IMR-90 (cell line): ENCODE results near the gene CHRNB4. TPM values are rescaled to one million over a fixed set of nuclear protein-coding genes. Genes with fewer than 3 reads are reported as not detected.

Experiments used
- ATAC-seq: fragments of 200-7000 bp; cut with Tn5 transposase; 2 replicates; pipeline ENCODE4 v1.9.1; 2020; ENCODE audit warnings: low read depth, mild to moderate bottlenecking, moderate library complexity
- BruUV-seq: library from RNA; stranded (reverse); fragments of 400-500 nt; replicated peaks from 2 replicates; lab custom pipeline; 2021; lab: Mats Ljungman, UMichigan
- CTCF ChIA-PET: fragments of 300-600 bp; formaldehyde crosslinking; extraction: SDS; loops from one replicate; lab custom pipeline; 2021; ENCODE audit warnings: antibody characterized with exemption; lab: Yijun Ruan, JAX
- POLR2A ChIA-PET: fragments of 300-600 bp; sonication (Branson Sonifier 250); formaldehyde crosslinking; loops from one replicate; lab custom pipeline; 2022; ENCODE audit warnings: antibody characterized with exemption; ENCODE audit not compliant: unreplicated experiment; lab: Charles Lee
- DNase-seq: peaks from one replicate; pipeline ENCODE4 v3.0.0; 2013
- H2AFZ ChIP-seq: replicated peaks from 2 replicates; pipeline ENCODE3; 2013; ENCODE audit warnings: low read length, mild to moderate bottlenecking; ENCODE audit not compliant: poor library complexity
- H2AK5ac ChIP-seq: 2 replicates; pipeline ENCODE4 v1.6.1; 2013; ENCODE audit warnings: low read depth, low read length, inconsistent platforms
- H2AK9ac ChIP-seq: replicated peaks from 2 replicates; pipeline ENCODE3; 2013; ENCODE audit warnings: mild to moderate bottlenecking, low read depth, low read length, moderate library complexity; ENCODE audit not compliant: poor library complexity
- H2BK120ac ChIP-seq: 2 replicates; pipeline ENCODE4 v1.6.1; 2013; ENCODE audit warnings: low read depth, low read length, inconsistent platforms
- H2BK15ac ChIP-seq: 3 replicates; pipeline ENCODE4 v1.6.1; 2013; ENCODE audit warnings: low read depth, low read length, inconsistent platforms
- H2BK20ac ChIP-seq: 2 replicates; pipeline ENCODE4 v1.6.1; 2013; ENCODE audit warnings: low read depth, mild to moderate bottlenecking, inconsistent platforms, low read length, moderate library complexity
- H2BK5ac ChIP-seq: 2 replicates; pipeline ENCODE4 v1.6.1; 2013; ENCODE audit warnings: mild to moderate bottlenecking, low read depth, low read length, inconsistent platforms; ENCODE audit not compliant: poor library complexity, severe bottlenecking
- H3K14ac ChIP-seq: replicated peaks from 2 replicates; pipeline ENCODE4 v1.6.1; 2013; ENCODE audit warnings: low read depth, low read length, inconsistent platforms
- H3K18ac ChIP-seq: 2 replicates; pipeline ENCODE4 v1.6.1; 2013; ENCODE audit warnings: low read depth, low read length, control low read depth
- H3K23ac ChIP-seq: 2 replicates; pipeline ENCODE4 v1.6.1; 2013; ENCODE audit warnings: low read depth, low read length, inconsistent platforms
- H3K27ac ChIP-seq: 2 replicates; pipeline ENCODE4 v1.5.1; 2013; ENCODE audit warnings: mild to moderate bottlenecking, control low read depth, low read length; ENCODE audit not compliant: insufficient read depth
- H3K27me3 ChIP-seq: 2 replicates; pipeline ENCODE4 v1.6.1; 2013; ENCODE audit warnings: low read length; ENCODE audit not compliant: control insufficient read depth, insufficient read depth
- H3K36me3 ChIP-seq: 2 replicates; pipeline ENCODE4 v1.6.1; 2013; ENCODE audit warnings: low read length, mixed read lengths; ENCODE audit not compliant: control insufficient read depth, insufficient read depth
- H3K4ac ChIP-seq: 2 replicates; pipeline ENCODE4 v1.6.1; 2013; ENCODE audit warnings: low read depth, low read length, inconsistent platforms
- H3K4me1 ChIP-seq: 2 replicates; pipeline ENCODE4 v1.6.1; 2013; ENCODE audit warnings: low read length, mixed read lengths; ENCODE audit not compliant: control insufficient read depth, insufficient read depth
- H3K4me2 ChIP-seq: 2 replicates; pipeline ENCODE4 v1.6.1; 2013; ENCODE audit warnings: low read depth, mild to moderate bottlenecking, control low read depth, low read length, moderate library complexity
- H3K4me3 ChIP-seq: 2 replicates; pipeline ENCODE4 v1.5.1; 2013; ENCODE audit warnings: low read depth, mild to moderate bottlenecking, control low read depth, low read length, moderate library complexity; ENCODE audit not compliant: insufficient read depth
- H3K56ac ChIP-seq: 2 replicates; pipeline ENCODE4 v1.6.1; 2013; ENCODE audit warnings: low read length, inconsistent platforms; ENCODE audit not compliant: insufficient read depth; ENCODE audit errors: extremely low read depth
- H3K79me1 ChIP-seq, 2 experiments: 2 replicates each; pipeline ENCODE4 v1.6.1; 2013; ENCODE audit warnings: low read length in 2 of 2, inconsistent platforms in 1 of 2, low read depth in 1 of 2
- H3K9ac ChIP-seq: 2 replicates; pipeline ENCODE4 v1.6.1; 2013; ENCODE audit warnings: low read depth, low read length, control low read depth
- H3K9me1 ChIP-seq: 2 replicates; pipeline ENCODE4 v1.6.1; 2013; ENCODE audit warnings: low read length, inconsistent platforms; ENCODE audit not compliant: insufficient read depth
- H3K9me3 ChIP-seq: 2 replicates; pipeline ENCODE4 v1.6.1; 2013; ENCODE audit warnings: low read length; ENCODE audit not compliant: control insufficient read depth, insufficient read depth
- H4K20me1 ChIP-seq: 2 replicates; pipeline ENCODE4 v1.6.1; 2013; ENCODE audit warnings: low read length, inconsistent platforms; ENCODE audit not compliant: insufficient read depth
- H4K5ac ChIP-seq: 2 replicates; pipeline ENCODE4 v1.6.1; 2013; ENCODE audit warnings: mild to moderate bottlenecking, low read depth, low read length, control low read depth
- H4K8ac ChIP-seq, 2 experiments: 2 replicates each; pipeline ENCODE4 v1.6.1; 2013; ENCODE audit warnings: low read depth in 2 of 2, low read length in 2 of 2, control low read depth in 1 of 2, inconsistent platforms in 1 of 2
- H4K91ac ChIP-seq: 2 replicates; pipeline ENCODE4 v1.6.1; 2013; ENCODE audit warnings: low read depth, low read length, inconsistent platforms; ENCODE audit not compliant: insufficient read depth
- BHLHE40 ChIP-seq: fragments of 150-350 bp; IDR thresholded peaks from 2 replicates; pipeline ENCODE4 v1.6.1; 2016; ENCODE audit warnings: mild to moderate bottlenecking, low read depth, low read length
- CEBPB ChIP-seq: IDR thresholded peaks from 2 replicates; pipeline ENCODE4 v1.6.1; 2012; ENCODE audit warnings: low read depth, low read length, improper control_type of control experiment
- MAZ ChIP-seq: IDR thresholded peaks from 2 replicates; pipeline ENCODE4 v1.6.1; 2012; ENCODE audit warnings: low read depth, mild to moderate bottlenecking, low read length, improper control_type of control experiment, moderate library complexity, borderline replicate concordance
- MXI1 ChIP-seq: IDR thresholded peaks from 2 replicates; pipeline ENCODE4 v1.6.1; 2012; ENCODE audit warnings: low read depth, mild to moderate bottlenecking, low read length, moderate library complexity, borderline replicate concordance
- NFE2L2 ChIP-seq: fragments of 150-350 bp; IDR thresholded peaks from 2 replicates; pipeline ENCODE4 v1.6.1; 2016; ENCODE audit warnings: low read depth, mild to moderate bottlenecking, low read length
- POLR2A ChIP-seq: IDR thresholded peaks from 2 replicates; pipeline ENCODE4 v1.6.1; 2012; ENCODE audit warnings: mild to moderate bottlenecking, low read depth, low read length
- RAD21 ChIP-seq: IDR thresholded peaks from 2 replicates; pipeline ENCODE4 v1.6.1; 2012; ENCODE audit warnings: low read length, improper control_type of control experiment
- RCOR1 ChIP-seq: IDR thresholded peaks from 2 replicates; pipeline ENCODE4 v1.6.1; 2012; ENCODE audit warnings: mild to moderate bottlenecking, low read length, improper control_type of control experiment; ENCODE audit not compliant: insufficient replicate concordance
- RFX5 ChIP-seq: IDR thresholded peaks from 2 replicates; pipeline ENCODE4 v1.8.0; 2012; ENCODE audit warnings: low read depth, mild to moderate bottlenecking, low read length, moderate library complexity
- SMC3 ChIP-seq: fragments of 150-350 bp; IDR thresholded peaks from 2 replicates; pipeline ENCODE4 v1.6.1; 2016; ENCODE audit warnings: low read depth, mild to moderate bottlenecking, antibody characterized with exemption, low read length, moderate library complexity
- WGBS, 2 experiments: methylation state at CpG; one replicate each; pipeline versions ENCODE4 v1.1.5 to v1.1.7; 2013; ENCODE audit warnings: missing lambda C conversion rate in 2 of 2; ENCODE audit not compliant: insufficient read length in 1 of 2; ENCODE audit errors: extremely low coverage in 2 of 2; 5-methylcytosine and 5-hydroxymethylcytosine counted together
- dilution Hi-C: fragments of 300-500 bp; cut with HindIII; formaldehyde crosslinking; loops from one replicate; pipeline ENCODE4 v1.14.3; 2018; ENCODE audit warnings: low sequenced_read_pairs; ENCODE audit not compliant: unreplicated experiment
- in situ Hi-C: fragments of 300-500 bp; cut with MboI; formaldehyde crosslinking; loops from 3 replicates; pipeline ENCODE4 v1.14.3; 2019; ENCODE audit warnings: low sequenced_read_pairs, inconsistent platforms, mixed read lengths
- intact Hi-C: fragments of 100-400 bp; cut with micrococcal nuclease; formaldehyde crosslinking; loops from 2 replicates; pipeline ENCODE4 v1.10.0; 2022
- polyA plus RNA-seq, 3 experiments: library from polyadenylated mRNA; depleted of rRNA; stranded (reverse); fragments of >200 nt; gene quantifications; 2 replicates each; pipeline ENCODE4 v1.2.3, GENCODE V29; 2012; ENCODE audit warnings: low replicate concordance in 1 of 3
- total RNA-seq: library from RNA; depleted of rRNA; stranded (reverse); fragments of >200 nt; gene quantifications from 2 replicates; pipeline ENCODE4 v1.2.3, GENCODE V29; 2012
- TF ChIP-seq, protein P1 (sequence below): conservative IDR thresholded peaks from 2 replicates; pipeline ENCODE4 v1.5.1; 2012; ENCODE audit warnings: mild to moderate bottlenecking, low read depth, low read length, improper control_type of control experiment
- TF ChIP-seq, protein P2 (sequence below): fragments of 150-350 bp; IDR thresholded peaks from 2 replicates; pipeline ENCODE4 v1.6.1; 2016; ENCODE audit warnings: low read depth, mild to moderate bottlenecking, low read length, moderate library complexity, borderline replicate concordance
- TF ChIP-seq, protein P3 (sequence below): fragments of 150-350 bp; IDR thresholded peaks from 2 replicates; pipeline ENCODE4 v1.6.1; 2017; ENCODE audit warnings: mild to moderate bottlenecking, antibody characterized with exemption, low read length, low read depth

The CHRNB4 gene
- total and polyA plus RNA-seq, 2 of the 4 experiments (the other 2 are of a cell fraction), result not detected

DNA sequence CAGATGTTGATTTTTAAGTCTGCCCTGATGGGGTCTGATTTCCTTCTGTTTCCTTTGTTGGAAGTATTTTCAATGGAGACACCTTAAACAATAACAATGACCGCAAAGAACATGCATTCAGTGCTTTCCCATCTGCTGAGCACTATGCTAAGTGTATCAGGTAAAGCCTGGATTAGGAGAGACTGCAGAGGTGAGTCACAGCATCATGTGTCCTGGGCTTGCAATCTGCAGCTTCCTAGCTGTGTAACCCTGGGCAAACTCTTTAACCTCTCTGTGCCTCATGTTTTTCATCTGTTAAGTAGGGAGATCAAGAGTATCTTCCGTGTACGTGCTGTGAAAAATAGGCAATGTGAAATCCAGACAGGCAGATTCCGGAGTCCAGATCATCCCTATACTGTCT, 13.3 kb upstream of the CHRNB4 start:
- POLR2A ChIA-PET, result no interaction called here
- dilution Hi-C loops, result no loop called here
- H3K79me1 ChIP-seq, result no peaks in the 10 kb centered on the region
- TF ChIP-seq NFE2L2 (no peak), RAD21 (no peak), POLR2A (no peak), BHLHE40 (no peak), SMC3 (no peak), RCOR1 (no peak), RFX5 (no peak), MAZ (no peak), CEBPB (no peak), MXI1 (no peak)
- TF ChIP-seq, protein P1, sequence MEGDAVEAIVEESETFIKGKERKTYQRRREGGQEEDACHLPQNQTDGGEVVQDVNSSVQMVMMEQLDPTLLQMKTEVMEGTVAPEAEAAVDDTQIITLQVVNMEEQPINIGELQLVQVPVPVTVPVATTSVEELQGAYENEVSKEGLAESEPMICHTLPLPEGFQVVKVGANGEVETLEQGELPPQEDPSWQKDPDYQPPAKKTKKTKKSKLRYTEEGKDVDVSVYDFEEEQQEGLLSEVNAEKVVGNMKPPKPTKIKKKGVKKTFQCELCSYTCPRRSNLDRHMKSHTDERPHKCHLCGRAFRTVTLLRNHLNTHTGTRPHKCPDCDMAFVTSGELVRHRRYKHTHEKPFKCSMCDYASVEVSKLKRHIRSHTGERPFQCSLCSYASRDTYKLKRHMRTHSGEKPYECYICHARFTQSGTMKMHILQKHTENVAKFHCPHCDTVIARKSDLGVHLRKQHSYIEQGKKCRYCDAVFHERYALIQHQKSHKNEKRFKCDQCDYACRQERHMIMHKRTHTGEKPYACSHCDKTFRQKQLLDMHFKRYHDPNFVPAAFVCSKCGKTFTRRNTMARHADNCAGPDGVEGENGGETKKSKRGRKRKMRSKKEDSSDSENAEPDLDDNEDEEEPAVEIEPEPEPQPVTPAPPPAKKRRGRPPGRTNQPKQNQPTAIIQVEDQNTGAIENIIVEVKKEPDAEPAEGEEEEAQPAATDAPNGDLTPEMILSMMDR, result no peak
- TF ChIP-seq, protein P2, sequence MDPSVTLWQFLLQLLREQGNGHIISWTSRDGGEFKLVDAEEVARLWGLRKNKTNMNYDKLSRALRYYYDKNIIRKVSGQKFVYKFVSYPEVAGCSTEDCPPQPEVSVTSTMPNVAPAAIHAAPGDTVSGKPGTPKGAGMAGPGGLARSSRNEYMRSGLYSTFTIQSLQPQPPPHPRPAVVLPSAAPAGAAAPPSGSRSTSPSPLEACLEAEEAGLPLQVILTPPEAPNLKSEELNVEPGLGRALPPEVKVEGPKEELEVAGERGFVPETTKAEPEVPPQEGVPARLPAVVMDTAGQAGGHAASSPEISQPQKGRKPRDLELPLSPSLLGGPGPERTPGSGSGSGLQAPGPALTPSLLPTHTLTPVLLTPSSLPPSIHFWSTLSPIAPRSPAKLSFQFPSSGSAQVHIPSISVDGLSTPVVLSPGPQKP, result no peak
- TF ChIP-seq, protein P3, sequence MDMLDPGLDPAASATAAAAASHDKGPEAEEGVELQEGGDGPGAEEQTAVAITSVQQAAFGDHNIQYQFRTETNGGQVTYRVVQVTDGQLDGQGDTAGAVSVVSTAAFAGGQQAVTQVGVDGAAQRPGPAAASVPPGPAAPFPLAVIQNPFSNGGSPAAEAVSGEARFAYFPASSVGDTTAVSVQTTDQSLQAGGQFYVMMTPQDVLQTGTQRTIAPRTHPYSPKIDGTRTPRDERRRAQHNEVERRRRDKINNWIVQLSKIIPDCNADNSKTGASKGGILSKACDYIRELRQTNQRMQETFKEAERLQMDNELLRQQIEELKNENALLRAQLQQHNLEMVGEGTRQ, result no peak
- no peak overlapping the region for H3K56ac ChIP-seq
- H4K8ac ChIP-seq, result no peak overlapping the region
- H3K18ac ChIP-seq, result no peak overlapping the region
- DNase-seq (no peak), ATAC-seq (no peak)
- no peak overlapping the region for H3K4ac ChIP-seq
- no peak overlapping the region for H2BK120ac ChIP-seq
- no peak overlapping the region for H3K4me3 ChIP-seq
- no CpG with 5 or more reads among the region's 4 CpGs for WGBS, 2 experiments
- no peaks in the 10 kb centered on the region for H3K4me1 ChIP-seq
- H2AFZ ChIP-seq, result no peak overlapping the region
- H4K91ac ChIP-seq, result no peak overlapping the region
- no peak overlapping the region for H3K14ac ChIP-seq
- no peaks in the 10 kb centered on the region for H3K9me1 ChIP-seq
- intact Hi-C loops, result no loop called here
- H3K9me3 ChIP-seq, result no peaks in the 10 kb centered on the region
- no peak overlapping the region for H4K5ac ChIP-seq
- no peak overlapping the region for H2AK9ac ChIP-seq
- in situ Hi-C loops, result no loop called here
- no TSS peak for BruUV-seq
- no peak overlapping the region for H2BK5ac ChIP-seq
- H2AK5ac ChIP-seq, result no peak overlapping the region
- H3K9ac ChIP-seq, result no peak overlapping the region
- no peak overlapping the region for H3K23ac ChIP-seq
- no peak overlapping the region for H3K4me2 ChIP-seq
- H4K20me1 ChIP-seq, result no peaks in the 10 kb centered on the region
- no peaks in the 10 kb centered on the region for H3K36me3 ChIP-seq
- peaks cover 34% of the 10 kb centered on the region for H3K27me3 ChIP-seq
- CTCF ChIA-PET, result interaction anchor here (2.0 kb wide), 1 partner anchor 15 kb away, joined by 6 read pairs; no protein-coding TSS in a partner anchor
- H3K27ac ChIP-seq, result no peak overlapping the region
- no peak overlapping the region for H2BK20ac ChIP-seq
- H2BK15ac ChIP-seq, result no peak overlapping the region
